ENCODE results near the gene TCFL5.

TCFL5 gene

DNA sequence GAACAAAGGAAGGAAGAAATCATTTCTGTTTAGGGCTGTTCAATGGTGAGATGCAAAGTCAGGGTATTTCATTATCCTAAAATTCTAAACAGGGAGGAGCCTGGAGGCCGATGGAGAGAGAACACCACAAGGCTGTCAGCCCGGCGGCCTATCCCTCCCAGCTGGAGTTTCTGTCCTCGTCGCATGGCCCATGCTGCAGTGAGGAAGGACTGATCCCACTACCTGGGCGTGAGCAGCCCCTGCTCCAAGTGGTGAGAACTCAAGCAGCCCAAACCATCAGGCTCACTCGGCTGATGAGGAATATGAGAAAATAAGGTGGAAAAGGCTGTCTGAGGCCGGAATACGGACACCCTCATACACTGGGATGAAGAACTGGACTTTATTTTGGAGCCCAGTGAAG, 33.9 kb upstream of the TCFL5 start:
- no peak for DNase-seq (ENCODE audit: low spot score)

DNA sequence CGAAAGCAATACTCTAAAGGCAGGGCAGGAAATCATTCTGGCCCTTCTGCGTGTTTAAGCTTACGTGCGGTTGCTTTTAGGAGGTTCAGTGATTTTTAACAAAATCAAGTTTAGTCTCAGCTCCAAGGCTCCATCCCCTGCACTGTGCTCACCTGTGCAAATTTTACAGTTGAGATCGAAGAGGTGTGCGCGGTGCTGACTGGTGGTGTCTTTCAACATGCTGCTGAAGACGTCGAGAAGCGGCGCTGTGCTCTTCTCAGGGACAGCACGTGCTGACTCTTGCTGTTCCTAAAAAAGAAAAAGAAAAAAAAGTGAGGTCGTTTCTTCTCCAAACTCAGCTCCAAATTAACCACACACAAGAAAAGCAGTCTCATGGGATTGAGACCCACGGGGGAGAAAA, 32.6 kb upstream of the TCFL5 start:
- DNase-seq (ENCODE audit: low spot score): no peak

- no peak for DNase-seq (ENCODE audit: low spot score)
These were observed 32.1 kb upstream of the TCFL5 start for GRCh38 chr20:62893700-62894099.

DNA sequence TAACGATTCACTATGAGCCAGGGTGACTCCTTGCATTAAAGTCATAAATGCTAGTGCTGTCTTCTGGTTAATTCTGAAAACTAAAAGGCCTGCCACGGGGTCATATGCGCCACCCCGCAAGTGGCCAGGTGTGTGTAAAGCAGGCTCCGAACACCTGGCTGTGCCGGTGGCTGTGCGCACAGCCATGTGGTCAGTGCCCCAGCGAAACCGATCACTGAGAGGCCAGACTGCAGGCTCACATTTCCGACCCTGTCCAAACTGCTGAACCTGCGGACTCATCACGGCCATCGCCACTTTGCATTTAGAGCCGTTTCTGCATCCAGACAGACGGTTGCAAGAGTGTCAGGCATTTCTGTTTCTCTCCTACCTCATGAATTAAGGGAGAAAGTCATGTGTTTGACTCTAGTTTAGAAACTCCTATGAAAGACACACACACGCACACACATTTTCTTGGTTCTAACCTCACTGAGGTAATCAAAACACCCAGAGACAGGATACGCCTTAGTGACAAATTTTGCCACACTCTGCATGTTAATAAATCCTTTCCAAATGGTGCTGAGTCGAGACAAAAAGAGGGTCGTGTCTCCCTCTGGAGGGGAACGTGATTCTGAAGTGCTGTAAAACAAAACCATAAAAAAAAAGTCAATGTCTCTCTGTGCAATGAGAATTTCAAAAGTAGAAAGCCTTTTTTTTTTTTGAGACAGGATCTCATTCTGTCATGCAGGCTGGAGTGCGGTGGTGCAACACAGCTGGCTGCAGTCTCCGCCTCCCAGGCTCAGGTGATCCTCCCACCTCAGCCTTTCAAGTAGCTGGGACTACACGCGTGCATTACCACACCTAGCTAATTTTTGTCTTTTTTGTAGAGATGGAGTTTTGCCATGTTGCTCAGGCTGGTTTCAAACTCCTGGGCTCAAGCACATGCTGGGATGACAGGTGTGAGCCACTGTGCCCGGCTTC, 31.0 kb upstream of the TCFL5 start:
- no peak for DNase-seq (ENCODE audit: low spot score)

- no peak for DNase-seq (ENCODE audit: low spot score)
These were observed 29.5 kb upstream of the TCFL5 start for GRCh38 chr20:62891111-62891510.

GRCh38 chr20:62890444-62890843, 28.8 kb upstream of the TCFL5 start:
- no peak for DNase-seq (ENCODE audit: low spot score)

DNA sequence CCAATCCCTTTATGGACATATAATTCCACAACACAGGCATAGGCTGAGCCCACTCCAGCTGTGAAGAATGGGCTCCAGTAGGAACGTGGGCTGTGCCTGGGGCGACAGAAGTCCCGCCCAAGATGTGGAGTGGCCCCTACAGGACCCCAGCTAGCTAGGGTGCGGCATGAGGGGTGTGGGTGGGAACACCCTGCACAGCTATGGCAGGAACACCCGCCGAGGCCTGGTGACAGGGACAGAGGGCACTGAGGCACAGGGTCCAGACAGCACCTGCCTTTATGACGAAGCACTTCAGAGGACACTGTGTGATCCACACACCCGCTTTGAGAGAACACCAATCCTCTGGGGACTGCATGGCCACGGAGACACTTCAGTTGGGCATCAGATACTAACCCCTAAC, 28.2 kb upstream of the TCFL5 start:
- DNase-seq (ENCODE audit: low spot score): no peak

DNA sequence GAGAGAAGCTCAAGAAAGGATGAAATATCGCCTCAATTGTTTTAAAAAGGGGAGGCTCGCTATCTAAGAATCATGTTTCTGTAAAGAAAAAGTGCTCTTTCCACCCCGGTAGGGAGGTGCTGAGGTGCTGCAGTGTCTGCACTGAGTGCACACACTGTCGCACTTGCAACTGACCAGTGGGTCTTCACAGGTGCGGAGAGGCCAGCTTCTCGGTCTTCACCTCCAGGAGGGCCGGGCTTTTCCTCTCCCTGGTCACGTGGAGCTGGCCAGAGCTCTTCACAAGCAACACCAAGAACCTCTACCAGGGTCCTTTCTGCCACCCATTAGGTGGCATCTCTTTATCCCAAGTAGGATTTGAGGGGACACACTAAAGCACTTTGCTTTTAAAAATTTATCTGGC, 27.8 kb upstream of the TCFL5 start:
- no peak for DNase-seq (ENCODE audit: low spot score)

- no peak for DNase-seq (ENCODE audit: low spot score)
These were observed 27.3 kb upstream of the TCFL5 start for GRCh38 chr20:62888910-62889309.

GRCh38 chr20:62888406-62888805, 26.8 kb upstream of the TCFL5 start:
- DNase-seq (ENCODE audit: low spot score): no peak

- DNase-seq (ENCODE audit: low spot score): no peak
These were observed 26.2 kb upstream of the TCFL5 start for GRCh38 chr20:62887860-62888239.

- DNase-seq (ENCODE audit: low spot score): no peak
These were observed 25.7 kb upstream of the TCFL5 start for GRCh38 chr20:62887152-62887859.

- DNase-seq (ENCODE audit: low spot score): no peak
These were observed 25.1 kb upstream of the TCFL5 start for GRCh38 chr20:62886709-62887058.

GRCh38 chr20:62885896-62886708, 24.5 kb upstream of the TCFL5 start:
- no peak for DNase-seq (ENCODE audit: low spot score)

DNA sequence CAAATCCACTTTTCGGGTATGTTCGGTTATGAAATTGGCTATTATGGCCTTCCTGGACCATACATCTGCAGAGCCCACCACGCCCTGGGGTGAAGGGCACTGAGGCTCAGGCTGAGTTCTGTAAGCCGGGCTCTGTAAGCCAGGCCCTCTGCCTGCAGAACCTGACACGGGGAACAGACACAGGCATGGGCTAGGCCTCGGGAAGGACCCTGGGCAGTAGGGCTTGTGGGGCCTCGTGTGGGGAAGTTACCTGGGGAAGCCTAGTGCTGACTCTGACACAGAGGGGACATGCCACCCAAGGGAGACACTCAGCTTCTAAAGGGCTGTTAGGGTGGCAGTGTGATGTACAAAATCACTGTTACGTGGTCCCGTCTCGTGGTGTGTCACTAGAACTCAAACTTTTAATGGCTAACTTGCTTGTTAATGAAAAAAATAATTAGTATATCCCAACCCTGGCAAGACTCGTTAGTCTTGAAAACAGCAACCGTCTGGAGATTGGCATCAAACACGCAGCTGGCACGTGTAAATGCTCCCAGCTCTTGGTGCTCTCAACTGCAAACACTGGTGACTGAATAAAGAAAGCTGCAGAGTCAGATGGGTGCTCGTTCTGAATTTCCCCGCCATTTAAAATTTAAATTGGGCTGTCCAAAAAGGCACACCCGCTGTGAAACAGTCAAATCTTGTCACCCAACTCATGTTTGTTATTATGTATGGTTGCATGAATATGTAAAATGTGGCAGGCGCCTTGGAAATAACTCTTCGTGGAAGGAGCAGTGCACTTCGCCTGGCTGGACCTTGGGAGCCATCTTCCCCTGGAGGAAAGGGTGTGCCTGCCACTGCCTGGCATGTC, 23.6 kb upstream of the TCFL5 start:
- DNase-seq (ENCODE audit: low spot score): no peak

GRCh38 chr20:62884556-62884955, 22.9 kb upstream of the TCFL5 start:
- DNase-seq (ENCODE audit: low spot score): no peak

GRCh38 chr20:62882426-62882825, 20.8 kb upstream of the TCFL5 start:
- no peak for DNase-seq (ENCODE audit: low spot score)

DNA sequence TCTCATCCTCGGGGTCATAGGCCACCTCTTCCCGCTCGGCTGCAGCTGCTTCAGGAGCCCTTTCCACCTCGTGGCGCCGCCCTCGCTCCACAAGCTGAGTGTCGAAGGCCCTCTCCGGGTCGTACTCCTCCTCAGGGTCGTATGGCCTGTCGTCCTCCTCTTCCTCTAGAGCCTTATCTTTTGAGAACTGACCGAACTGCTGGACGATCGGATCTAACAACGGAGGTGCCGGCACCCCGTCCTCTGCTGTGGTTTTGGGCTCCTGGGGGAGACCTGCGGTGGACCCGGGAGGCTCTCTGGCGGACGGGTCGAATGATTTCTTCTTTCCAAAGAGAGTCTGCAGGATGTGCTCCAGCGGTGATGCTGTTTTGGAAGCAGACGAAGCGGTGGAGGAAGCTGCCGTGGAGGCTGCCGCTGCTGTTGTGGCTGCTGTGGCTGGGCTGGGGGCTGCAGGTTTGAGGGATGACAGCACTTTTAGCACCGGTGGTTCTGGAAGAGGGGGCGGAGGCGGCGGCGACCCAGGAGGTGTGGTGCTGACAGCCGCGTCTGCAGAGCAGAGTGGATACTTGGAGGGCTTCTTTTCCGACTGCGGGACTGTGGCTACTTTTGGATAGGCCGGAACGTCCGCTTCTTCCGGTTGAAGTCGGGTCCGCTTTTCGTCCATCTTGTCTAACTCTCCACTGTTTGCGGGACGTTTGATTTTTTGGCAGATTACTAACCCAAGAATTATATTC, 20.2 kb upstream of the TCFL5 start:
- no peak for DNase-seq (ENCODE audit: low spot score)

- no peak for DNase-seq (ENCODE audit: low spot score)
These were observed 19.5 kb upstream of the TCFL5 start for GRCh38 chr20:62880935-62881661.
